Uterus (tissue), 2 donors: ENCODE measurements around the gene NXPH1.

ENCODE experiments used
- POLR2A ChIP-seq, 2 donors: fragments of 450-650 bp; IDR thresholded peaks; one replicate each; pipeline ENCODE4 v1.6.1; 2016; ENCODE audit warnings: antibody characterized with exemption in 2 of 2, mild to moderate bottlenecking in 1 of 2, moderate library complexity in 1 of 2
- TF ChIP-seq, protein P1 (sequence below), 4 experiments: fragments of 200-600 bp in 2 of 4; fragments of 450-650 bp in 2 of 4; sonication (generic) in 2 of 4; IDR thresholded peaks; one replicate each; pipeline ENCODE4 v1.5.1; 2016 to 2019; ENCODE audit warnings: antibody characterized with exemption in 4 of 4, mild to moderate bottlenecking in 2 of 4, moderate library complexity in 1 of 4

DNA sequence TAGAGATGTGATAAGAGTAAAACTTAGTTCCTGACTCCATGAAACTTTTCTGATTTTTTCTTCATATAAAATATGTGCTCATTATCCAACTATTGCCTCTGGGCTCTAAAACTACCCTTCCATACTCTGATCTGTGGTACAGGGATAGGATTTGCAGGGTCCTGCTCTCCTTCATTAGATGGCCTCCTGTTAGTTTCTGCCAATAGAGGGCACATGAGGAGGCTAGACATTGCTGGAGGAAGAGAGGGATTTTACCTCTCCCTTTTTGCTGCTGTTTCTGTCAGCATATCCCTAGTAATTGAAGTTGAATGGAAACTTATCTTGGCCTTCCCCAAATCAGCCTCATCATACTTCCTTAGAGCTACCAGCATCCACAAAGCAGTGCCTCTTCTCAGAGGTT, 269.4 kb downstream of the NXPH1 start:
- TF ChIP-seq, protein P1, sequence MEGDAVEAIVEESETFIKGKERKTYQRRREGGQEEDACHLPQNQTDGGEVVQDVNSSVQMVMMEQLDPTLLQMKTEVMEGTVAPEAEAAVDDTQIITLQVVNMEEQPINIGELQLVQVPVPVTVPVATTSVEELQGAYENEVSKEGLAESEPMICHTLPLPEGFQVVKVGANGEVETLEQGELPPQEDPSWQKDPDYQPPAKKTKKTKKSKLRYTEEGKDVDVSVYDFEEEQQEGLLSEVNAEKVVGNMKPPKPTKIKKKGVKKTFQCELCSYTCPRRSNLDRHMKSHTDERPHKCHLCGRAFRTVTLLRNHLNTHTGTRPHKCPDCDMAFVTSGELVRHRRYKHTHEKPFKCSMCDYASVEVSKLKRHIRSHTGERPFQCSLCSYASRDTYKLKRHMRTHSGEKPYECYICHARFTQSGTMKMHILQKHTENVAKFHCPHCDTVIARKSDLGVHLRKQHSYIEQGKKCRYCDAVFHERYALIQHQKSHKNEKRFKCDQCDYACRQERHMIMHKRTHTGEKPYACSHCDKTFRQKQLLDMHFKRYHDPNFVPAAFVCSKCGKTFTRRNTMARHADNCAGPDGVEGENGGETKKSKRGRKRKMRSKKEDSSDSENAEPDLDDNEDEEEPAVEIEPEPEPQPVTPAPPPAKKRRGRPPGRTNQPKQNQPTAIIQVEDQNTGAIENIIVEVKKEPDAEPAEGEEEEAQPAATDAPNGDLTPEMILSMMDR (IDR thresholded peaks at IDR 0.05), result no peak
- no peak for TF ChIP-seq POLR2A (IDR thresholded peaks at IDR 0.05)
